HG02870 (cell line): ENCODE data around the gene CENPQ.
"Not testable (repeated sequence)": the region's sequence is repeated elsewhere in the genome, so short reads cannot be mapped to it uniquely, and the experiment has no call there.

Experiments used
- ATAC-seq: cut with Tn5 transposase; IDR thresholded peaks from one replicate; pipeline ENCODE4 v1.9.1; 2021; ENCODE audit warnings: mild to moderate bottlenecking, moderate library complexity; ENCODE audit not compliant: unreplicated experiment

Gene CENPQ

DNA sequence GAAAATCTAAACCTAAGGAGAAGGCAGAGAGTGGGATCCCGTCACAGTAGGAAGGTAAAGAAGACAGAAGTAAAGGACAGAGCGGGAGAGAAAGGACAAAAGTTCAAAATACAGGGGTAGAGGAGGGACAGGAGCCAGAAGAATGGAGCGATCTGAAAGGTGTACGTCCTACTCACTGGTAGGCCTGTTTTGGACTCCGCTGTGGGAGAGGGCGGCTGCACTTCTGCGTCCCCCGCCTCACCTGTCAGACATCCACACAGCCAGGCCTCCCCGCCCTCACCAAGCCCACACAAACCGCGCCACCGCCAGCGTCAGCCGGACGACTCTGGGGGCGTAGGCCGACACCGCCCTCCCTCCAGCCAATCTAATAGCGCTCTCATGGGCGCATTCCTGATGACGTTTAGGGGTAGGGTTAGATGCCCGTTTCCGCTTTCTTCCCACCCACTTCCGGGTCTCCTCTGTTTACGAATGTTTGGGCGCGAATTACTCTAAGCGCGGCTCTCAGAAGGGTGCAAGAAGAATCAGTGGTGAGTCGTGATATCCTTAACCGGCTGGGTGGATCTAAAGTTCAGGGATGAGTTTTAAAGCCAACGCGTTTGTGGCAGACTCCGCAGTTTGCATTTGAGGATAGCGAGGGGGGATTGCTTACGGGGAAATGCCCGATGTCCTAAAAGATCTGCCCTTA lies at the start of gene CENPQ, which contains the start of gene MMUT:
Gene CENPQ, plus strand, starts transcription at position 444 of the 685 bp plus-strand sequence. CDS start 6,807 bp downstream, outside the sequence.
Gene MMUT, minus strand, starts transcription at position 327 of the 685 bp plus-strand sequence. CDS start 3,787 bp downstream, outside the sequence.
- ATAC-seq, result peak; percentile 96

- ATAC-seq, result no peak
Measured at GRCh38 chr6:49415358-49415757, 47.8 kb upstream of the CENPQ start.

- ATAC-seq, result no peak
Measured at GRCh38 chr6:49416195-49416594, 47.0 kb upstream of the CENPQ start.

GRCh38 chr6:49423817-49424216 lies 39.4 kb upstream of the CENPQ start:
- ATAC-seq, result no peak

DNA sequence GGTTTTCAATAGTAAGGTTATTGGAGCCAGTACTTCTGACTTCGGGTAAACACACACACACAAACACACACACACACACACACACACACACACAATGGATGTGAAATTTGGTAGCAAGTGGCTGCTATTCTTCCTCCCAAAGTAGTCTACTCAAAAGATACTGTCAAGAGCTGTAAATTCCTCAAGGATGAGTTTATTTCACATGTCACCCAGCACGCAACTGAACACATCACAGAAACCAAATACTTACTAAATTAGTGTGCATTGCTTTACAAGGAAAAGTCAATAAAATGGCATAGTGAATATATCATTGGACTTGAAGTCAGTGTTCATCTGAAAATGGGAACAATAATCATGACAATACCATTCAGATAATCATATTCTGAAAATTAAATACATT lies 33.0 kb upstream of the CENPQ start:
- no peak for ATAC-seq

GRCh38 chr6:49430866-49431265 lies 32.3 kb upstream of the CENPQ start:
- ATAC-seq, result no peak

DNA sequence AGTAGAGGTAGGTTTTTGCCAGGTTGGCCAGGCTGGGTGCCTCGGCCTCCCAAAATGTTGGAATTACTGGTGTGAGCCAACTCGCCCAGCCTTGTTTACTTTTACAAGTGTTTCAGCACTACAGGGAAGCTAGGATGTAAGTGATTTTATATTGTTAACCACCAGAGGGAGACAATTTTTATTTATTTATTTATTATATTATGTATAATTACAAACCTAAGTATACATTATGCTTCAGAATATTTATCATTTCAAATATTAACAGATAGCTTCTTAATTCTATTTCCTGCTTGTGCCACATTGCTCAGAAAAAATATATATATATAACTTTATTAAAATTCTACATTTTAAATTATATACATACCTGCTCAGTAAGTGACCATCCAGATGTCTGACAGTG lies 9.9 kb upstream of the CENPQ start:
- ATAC-seq, result no peak

- ATAC-seq, result peak; percentile 86
Measured at GRCh38 chr6:49454787-49455709, 8.1 kb upstream of the CENPQ start.

DNA sequence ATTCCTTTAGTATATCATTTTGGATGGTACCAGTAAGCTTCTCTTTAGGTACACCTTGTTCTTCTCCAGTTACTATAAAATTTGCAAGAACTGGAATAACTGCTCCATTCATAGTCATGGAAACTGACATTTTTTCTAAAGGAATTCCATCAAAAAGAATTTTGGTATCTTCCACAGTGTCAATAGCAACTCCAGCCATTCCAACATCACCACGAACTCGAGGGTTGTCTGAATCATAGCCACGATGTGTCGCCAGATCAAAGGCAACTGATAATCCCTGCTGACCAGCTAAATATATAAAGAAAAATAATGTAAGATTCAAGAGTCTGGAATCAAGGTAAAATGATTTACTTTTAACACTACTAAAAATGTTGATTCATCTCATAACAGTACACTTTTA lies 5.4 kb upstream of the CENPQ start:
- no peak for ATAC-seq

DNA sequence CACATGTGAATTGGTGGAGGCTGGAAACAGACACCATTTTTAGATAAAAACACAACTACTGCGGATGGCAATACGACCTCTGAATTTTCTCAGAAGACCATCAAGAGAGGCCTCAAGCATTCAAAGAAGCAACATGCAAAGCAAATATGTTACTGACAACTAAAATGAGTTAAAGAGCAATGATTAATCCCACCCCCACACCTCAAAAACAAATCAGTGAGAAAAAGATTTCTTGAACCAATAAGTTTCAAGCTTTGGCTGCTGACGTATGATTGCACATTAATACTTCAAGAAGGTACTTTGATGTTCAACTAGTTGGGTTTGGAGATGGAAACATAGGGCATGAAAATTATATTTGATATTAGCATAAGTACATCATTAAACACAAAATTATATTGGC lies 1.1 kb upstream of the CENPQ start:
- no peak for ATAC-seq

- peak; percentile 3 for ATAC-seq
Measured at GRCh38 chr6:49462599-49462926, 607 bp upstream of the CENPQ start.

DNA sequence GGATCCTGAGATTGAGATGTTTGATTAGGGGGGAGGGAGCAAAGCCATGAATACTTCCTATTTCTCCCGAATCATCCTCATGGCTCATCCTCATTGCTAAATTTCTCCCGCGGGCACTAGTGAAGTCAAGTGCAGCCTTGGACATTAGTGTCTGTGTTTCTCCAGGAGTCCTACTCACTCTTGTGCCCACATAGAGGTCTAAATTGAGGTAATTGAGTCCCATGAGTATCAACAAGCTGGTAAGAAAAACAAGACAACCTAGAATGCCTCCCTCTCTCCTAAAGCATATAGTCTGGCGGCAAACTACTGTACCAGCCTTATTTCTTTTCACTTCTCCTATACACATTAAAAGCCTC lies 420 bp downstream of the CENPQ start:
- peak; percentile 1 for ATAC-seq

DNA sequence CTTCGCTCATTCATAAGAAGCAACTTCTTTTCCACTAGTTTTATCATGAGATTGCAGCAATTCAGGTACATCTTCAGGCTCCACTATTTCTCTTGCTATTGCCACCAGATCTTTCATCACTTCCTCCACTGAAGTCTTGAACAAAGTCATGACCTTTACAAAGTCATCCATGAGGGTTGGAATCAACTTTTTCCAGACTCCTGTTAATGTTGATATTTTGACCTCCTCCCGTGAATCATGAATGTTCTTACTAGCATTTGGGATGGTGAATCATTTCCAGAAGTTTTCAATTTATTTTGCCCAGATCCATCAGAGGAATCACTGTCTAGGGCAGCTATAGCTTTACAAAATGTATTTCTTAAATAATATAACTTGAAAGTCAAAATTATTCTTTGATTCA lies 1.5 kb downstream of the CENPQ start:
- no peak for ATAC-seq

- no peak for ATAC-seq
Measured at GRCh38 chr6:49468042-49468441, 4.9 kb downstream of the CENPQ start.

- not testable (repeated sequence) for ATAC-seq
Measured at GRCh38 chr6:49476564-49476963, 13.4 kb downstream of the CENPQ start.

DNA sequence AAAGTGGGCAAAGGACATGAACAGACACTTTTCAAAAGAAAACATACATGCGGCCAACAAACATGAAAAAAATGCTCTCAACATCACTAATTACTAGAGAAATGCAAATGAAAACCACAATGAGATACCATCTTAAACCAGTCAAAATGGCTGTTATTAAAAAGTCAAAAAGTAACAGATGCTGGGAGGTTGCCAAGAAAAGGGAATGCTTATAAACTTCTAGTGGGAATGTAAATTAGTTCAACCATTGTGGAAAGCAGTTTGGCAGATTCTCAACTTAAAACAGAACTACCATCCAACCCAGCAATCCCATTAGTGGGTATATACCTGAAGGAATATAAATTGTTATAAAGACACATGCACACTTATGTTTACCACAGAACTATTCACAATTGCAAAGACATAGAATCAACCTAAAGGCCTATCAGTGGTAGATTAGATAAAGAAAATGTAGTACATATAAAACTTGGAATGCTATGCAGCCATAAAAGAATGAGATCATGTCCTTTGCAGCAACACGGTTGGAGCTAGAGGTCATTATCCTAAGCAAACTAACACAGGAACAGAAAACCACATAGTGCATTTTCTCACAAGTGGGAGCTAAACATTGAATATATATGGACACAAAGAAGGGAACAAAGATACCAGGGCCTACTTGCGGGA lies 16.3 kb downstream of the CENPQ start:
- no peak for ATAC-seq

DNA sequence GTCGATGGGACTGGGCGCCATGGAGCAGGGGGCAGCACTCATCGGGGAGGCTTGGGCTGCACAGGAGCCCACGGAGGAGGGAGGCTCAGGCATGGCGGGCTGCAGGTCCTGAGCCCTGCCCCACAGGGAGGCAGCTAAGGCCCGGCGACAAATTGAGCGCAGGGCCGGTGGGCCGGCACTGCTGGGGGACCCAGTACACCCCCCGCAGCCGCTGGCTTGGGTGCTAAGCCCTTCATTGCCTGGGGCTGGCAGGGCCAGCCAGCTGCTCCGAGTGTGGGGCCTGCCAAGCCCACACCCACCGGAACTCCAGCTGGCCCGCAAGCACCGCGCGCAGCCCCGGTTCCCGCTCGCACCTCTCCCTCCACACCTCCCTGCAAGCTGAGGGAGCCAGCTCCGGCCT lies 18.7 kb downstream of the CENPQ start:
- not testable (repeated sequence) for ATAC-seq

DNA sequence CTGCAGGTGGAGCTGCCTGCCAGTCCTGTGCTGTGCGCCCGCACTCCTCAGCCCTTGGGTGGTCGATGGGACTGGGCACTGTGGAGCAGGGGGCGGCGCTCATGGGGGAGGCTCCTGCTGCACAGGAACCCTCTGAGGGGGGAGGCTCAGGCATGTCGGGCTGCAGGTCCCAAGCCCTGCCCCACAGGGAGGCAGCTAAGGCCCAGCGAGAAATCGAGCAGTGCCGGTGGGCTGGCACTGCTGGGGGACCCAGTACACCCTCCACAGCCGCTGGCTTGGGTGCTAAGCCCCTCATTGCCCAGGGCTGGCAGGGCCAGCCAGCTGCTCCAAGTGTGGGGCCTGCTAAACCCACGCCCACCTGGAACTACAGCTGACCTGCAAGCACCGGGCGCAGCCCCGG lies 20.2 kb downstream of the CENPQ start:
- not testable (repeated sequence) for ATAC-seq

DNA sequence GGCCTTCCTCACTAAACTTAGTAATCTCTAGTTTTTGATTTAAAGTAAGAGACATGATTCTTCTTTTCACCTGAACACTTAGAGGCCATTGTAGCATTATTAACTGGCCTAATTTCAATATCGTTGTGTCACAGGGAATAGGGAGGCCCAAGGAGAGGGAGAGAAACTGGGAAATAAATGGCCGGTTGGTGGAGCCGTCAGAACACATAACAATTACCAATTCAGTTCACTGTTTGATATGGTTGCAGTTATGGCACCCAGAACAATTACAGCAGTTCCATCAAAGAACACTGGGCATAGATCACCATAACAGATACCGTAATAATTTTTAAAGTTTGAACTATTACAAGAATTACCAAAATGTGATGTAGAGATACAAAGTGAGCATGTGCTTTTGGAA lies 27.5 kb downstream of the CENPQ start:
- no peak for ATAC-seq

DNA sequence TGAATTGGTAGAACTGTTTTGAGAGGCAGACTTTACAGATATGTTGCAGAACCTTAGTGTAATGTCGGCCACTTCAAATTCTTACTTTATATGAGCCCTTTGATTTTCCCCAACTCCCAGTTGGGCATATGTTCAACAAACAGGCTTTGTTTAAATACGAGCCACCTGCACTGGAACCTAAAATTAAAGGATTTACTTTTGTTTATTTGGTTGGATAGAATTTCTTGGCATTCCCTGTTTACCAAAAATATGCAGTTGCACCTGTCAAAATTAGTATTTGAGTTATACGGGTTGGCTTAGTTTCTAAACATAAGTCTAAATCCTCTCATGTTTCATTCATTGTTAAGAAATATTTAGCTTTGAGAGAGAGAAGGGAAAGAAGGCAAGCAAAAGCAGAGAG lies 34.1 kb downstream of the CENPQ start:
- ATAC-seq, result no peak

DNA sequence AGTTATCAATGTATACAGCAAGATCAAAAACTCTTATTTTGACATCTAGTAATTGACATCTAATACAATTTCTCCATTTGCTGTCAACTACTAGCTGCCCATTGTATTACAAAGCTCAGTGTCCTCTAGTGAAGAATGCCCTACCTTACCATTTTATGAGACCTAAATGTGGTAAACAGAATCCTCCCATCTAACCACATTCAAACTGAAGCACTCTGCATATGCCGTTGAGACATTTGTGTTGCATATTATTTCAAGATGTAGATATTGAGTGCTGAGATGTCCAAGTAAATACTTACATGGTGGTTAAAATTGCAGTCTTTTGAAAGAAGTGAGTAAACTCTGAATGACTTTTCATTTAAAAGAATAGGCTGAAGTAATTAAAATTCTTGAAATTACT lies 36.0 kb downstream of the CENPQ start:
- ATAC-seq, result no peak

DNA sequence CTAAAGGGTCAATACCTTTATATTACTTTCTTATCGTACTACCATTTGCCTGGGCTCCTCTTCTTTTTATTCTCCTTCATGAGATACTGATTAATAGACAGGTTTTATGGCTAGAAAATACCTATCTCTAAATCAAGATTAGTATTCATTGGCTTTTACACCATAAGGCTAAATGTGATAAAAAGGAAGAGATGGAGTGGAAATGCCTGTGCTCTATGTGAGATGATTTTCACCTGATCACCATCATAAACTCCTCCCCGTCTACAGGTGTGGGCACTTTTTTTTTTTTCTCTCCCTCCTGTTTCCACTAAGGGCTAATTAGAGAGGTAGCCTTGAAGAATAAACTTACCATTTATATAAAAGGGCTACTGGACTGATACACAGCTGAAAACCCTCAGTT lies 36.5 kb downstream of the CENPQ start, which contains the start of gene GLYATL3:
Gene GLYATL3, plus strand, starts transcription at position 301 of the 400 bp plus-strand sequence. CDS start 12,068 bp downstream, outside the sequence.
- ATAC-seq, result no peak
